NOMO-1 (cell line): ENCODE results near the gene UNC93B1.

Experiments used
- DNase-seq, 2 experiments: peaks; one replicate each; lab custom pipeline; 2025; ENCODE audit not compliant: unreplicated experiment in 2 of 2; lab: John Stamatoyannopoulos, UW

UNC93B1 gene

DNA sequence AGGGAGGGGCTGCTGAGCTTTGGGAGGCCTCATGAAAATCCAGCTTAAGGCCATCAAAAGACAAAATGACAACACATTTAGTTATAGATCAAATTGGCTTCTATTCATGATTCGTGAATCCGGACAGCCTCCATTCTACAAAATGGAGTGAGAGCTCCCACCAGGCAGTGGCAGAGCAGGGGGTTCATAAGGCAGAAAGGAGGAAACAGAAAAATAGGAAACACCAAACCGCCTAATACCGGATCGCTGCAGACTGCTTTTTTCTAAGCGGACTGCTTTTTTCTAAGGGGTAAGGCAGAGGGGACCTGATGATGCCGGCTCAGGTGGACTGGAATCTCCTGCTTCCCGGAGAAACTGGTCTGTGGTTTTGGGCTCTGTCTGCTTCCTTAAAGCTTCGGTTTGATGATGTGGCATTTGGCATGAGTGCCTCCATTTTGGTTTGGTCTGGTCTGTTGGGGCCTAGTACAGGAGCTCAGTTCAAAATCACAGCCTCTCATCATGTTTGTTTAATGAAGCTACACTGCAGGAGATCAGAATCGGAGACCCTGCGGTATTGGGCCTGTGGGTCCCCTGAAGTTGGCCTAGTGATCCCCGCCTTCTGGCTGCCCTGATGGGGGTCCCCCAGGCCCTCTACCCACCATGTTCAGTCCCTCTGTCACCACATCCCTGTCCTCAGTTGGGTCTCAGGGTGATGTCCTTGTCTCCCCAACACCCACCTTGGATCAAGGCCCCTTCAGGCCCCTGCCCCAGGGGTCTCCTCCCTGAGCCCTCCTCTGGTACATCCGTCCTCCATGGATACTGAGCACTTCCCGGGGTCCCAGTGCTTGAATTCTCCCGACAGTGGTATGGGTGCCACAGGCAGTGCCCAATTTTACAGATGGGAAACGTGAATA is 7.4 kb upstream of the UNC93B1 start:
- peak; percentile 54 to 58 for DNase-seq

DNA sequence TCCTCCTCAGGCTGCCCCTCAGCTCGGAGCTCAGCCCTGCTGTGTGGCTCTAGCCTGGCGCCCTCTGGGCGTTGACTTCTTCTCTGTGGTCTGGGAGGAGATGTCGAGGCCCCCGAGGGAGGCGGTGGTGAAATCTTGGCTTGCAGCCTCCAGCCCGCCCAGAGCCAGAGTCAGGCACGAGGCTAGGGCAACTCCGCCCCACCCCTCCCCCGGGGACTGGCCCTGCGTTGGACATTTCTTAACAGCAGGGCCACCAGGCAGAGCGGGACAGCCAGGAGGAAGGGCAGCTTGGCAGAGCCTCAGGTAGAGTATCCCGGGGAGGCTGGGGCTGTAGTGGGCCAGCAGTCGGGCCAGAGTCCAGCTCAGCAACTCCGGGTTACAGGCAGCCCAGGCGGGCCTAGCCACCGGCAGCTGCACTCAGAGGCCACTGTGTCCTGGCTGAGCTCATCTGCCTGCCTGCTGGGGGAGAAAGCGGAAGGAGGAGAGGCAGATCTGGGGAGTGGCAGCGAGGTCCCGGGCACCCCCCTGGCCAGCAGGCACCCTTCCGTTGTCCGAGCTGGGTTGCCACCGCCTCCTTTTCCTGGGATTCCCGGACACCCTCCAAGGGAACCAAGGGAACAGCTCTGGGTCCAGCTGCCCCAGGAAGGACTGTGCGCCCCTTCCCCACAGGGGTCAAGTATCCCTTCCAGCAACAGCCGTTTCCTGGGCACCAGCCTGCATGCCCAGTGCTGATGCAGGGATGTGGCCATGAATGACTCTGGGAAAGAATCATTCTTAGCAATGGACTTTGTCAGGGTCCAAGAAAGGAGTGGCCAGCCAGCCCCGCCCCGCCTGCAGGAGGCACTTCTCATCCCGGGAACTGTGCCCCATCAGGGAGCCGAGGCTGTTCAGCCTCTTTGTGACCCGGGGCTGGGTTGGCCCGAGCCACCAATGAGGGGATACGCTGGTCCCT is 6.5 kb upstream of the UNC93B1 start, which contains the start of gene ALDH3B1:
TSS of gene ALDH3B1 (plus strand) at position 238 of the 952 bp plus-strand sequence. CDS start 4,971 bp downstream, outside the sequence.
- peak; percentile 90 to 97 for DNase-seq

DNA sequence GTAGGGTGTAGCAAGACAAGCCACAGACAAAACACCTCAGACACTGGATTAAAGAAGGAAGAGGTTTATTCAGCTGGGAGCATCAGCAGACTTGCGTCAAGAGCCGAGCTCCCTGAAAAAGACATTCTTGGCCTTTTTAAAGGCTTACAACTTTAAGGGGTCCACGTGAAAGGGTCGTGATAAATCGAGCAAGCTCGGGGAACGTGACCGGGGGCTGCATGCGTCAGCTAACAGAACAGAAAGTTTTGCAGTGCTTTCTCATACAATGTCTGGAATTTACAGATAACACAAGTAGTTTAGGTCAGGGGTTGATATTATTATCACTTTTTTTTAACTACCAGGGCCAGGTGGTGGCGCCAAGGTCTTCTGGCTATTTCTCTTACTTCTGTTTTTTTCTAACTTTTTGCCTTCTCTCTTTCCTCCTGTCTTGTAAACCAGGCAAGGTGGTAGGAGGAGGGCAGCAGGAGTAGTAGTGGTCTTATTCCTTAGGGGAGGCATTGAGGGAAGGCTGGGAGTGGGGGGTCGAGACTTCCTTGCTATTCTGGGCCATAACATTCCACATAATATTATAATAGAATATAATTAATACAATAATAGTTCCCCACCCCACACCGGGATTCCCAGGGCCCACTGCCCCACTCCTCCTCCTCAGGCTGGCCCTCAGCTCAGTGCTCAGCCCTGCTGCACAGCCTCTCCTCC is 5.6 kb upstream of the UNC93B1 start:
- peak; percentile 58 to 70 for DNase-seq

DNA sequence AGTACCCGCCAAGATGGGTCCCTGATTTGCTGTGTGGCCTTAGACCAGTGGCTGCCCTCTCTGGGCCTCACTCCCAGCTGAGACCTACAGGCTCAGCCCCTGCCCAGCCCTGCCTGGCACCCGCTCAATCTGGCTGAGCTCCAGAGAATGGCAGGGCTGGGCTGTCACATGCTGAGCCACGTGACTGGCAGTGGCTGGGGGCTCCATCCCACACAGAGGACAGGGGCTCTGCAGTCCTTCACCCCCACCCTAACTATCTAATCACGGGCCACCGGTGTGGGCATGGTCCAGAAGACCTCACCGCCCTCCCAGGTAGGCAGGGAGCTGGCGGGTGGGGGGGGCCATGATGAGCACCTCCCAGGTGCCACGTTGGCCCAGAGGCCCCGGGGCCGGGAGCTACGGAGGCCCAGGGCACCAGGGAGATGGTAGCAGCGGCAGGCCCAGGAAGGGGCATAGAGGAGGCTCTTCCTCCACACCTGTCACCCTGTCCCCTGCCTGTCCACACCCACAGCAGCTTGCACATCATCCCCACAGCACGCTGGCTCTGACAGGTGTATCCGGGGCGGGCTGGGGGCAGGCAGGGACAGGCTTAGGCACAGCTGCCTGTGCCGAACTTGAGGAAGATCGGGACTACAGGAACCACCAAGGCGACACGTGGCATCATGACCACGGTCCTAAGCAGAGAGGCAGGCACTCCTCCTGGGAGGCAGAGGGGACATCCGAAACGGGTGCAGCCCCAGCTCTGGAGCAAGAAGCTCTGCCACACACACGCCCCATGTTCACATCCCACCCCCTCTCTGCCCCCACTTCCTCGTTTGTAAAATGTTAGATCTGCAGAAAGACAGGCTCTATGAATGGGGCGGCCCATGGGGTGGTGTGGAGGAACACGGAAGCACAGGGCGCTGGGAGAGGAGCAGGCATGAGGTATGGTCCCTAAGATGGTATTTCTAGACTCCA is 4.8 kb upstream of the UNC93B1 start:
- peak; percentile 12 to 32 for DNase-seq

DNA sequence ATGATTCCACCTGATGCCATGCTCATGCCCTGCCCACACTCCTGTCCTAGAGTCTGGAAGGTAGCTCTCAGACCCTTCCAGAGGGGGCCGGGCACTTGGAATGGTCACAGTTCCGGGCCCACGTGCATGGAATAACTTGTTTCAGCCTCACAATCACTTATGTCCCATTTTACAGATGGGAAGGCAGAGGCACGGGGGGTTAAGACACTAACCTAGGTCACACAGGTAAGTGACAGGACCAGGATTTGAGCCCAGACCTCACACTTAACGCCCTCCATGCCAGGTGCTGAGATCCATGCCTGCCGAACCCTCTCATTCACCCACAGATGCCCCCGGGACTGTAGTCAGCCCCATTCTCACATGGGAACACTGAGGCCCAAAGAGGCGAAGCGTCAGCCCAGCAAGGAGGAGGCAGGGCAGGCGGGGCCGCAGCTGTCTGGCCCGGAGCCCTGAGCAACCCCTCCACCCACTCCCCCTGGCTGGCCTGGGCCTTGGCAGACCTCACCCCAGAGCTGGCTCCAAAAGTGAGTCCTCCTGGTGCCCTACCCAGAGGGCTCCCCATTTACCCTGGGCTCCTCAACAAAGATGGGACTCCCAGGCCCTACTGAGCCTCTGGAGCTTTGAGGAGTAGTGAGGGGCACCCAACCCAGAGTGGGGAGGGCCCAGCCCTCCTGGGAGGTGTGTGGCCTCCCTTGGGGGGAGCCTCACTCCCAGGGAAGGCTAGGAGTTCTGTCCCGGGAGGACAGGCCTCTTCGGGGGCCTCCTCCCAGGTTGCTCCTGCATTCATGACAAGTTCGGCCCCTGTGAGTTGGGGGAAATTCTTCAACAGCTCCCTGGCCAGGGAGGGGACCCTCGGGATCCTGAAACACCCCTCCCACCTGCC is 3.8 kb upstream of the UNC93B1 start:
- DNase-seq = no peak

DNA sequence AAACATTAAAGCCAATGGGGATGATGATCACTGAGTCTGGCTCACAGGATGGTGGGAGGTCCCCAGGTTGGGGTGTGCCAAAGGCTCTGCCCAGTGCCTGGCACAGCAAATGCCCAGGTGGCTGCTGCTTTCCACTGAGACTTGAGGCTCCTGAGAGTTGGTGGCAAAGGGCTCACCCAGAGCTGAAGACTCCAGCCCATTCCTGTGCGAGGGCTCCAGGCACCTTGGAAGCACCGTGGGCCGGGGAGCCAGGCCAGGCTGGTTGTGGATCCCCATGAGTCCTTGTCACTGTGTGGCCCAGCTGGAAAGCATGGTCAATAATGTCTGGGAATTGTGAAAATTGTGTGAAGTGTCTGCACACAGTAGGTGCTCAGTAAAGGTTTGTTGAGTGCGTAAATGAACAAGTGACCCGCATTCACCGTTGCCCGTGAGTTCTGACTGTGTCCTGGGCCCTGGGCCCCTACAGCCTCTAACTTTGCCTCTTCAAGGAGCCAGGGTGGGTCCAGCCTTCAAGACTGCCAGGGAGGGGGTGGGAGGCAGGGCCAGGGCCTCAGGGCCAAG is 2.8 kb upstream of the UNC93B1 start:
- no peak for DNase-seq

DNA sequence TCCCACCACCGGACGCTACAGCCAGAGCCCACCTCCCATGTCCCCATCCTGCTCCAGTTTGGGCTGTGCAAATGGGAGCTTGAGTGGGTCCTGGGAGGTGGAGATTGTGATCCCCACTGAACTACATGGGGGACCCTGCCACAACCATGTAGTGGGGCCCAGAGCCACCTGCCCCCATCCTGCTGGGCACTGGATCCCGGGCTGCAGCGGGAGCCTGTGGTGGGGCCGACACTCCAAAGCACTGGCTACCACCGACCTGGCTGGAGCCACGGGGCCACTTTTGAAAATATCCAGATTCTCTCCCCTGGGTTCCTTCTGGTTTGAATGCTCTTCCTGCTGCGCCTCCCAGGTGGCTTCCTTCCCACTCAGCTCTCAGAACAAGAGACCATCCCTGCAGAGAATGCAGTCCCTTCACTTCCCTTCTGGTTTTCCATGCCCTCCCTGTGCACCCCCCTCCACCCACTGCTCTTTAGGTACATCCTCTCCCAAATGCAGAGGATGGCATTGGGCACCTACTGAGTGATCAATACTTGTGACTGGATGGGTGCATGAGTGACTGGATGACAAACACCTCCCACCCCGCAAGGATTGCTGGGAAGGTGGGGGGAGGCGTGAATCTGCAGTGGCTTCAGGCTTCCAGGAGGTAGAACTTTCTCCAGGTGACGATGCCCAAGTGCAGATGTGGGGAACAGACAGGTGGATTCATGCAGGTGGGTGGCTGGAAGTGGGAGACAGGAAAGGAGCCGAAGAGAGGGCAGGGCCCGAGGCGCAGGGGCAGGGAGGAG is 846 bp upstream of the UNC93B1 start:
- DNase-seq = no peak

DNA sequence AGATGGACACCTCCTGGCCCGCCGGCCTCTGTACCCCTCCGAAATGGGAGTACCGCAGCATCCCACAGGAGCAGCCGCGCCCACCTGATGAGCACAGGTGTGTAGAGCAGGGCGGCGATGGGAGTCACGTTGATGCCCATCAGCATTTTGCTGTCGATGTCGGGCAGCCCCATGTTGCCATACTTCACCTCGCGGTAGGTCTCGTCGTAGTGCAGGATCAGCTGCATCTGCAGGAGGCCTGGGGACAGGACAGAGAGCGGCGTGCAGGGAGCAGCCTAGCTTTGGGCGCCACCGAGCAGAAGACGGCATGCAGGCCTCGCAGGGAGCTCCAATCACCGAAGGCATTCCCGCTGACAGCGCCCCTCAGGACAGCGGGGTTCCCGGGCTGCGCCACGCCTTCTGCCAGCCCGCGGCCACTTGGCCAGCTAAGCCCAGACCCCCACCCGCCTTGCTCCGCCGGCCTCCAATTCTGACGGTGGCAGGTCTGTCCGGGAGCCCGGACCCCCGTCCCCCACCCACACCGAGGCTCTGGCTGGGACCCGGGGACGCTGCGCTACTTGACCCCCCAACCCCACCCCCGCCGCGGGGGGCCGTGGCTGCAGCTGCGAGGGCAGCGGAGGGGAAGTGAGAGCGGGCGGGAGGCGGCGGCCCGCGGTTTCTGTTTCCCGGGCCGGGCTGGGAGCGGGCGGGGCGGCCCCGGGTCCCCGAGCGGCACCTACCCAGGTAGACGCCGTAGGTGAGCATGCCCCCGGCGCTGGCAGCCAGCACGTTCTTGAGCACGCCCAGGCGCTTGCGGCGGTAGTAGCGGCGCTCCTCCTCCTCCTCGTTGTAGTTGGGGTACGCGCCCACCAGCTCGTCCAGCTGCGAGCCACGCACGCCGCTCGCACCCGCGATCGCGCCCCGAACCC is 705 bp downstream of the UNC93B1 start:
- peak; percentile 16 to 33 for DNase-seq

DNA sequence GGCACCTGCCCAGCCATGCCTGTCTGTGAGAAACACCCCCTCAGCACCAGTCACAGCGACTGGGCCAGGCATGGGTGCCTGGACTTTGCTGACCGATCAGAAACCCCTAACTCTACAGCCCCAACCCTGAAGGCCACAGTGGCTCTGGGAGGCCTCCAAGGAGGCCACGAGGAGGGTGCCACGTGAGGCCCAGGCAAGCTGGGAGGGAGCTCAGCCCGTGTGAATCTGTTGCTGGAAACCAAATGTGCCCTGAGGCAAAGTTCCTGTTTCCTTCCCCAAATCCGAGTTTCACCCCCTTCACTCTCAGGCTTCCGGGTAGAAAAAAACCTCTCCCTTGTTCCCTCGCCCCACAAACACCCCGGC is 1.3 kb downstream of the UNC93B1 start:
- DNase-seq = peak; percentile 64 to 69

DNA sequence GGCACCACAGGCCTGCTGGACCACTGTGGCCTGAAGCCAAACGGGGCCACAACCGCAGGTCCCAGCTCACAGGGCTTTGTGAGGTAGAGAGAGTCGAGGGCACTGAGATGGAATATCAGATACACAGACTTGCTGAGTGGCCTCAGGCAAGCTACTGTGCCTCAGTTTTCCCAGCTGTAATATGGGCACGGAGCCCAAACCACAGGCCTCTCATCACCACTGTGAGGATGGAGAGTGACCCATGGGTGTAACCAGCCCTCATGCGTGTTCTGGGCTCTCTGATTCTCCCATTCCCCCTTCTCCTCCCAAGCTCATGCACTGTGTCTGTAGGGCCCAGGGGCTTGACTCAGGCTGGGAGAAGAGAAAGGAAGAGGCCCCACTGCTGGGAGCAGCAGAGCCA is 4.2 kb downstream of the UNC93B1 start:
- no peak for DNase-seq

DNA sequence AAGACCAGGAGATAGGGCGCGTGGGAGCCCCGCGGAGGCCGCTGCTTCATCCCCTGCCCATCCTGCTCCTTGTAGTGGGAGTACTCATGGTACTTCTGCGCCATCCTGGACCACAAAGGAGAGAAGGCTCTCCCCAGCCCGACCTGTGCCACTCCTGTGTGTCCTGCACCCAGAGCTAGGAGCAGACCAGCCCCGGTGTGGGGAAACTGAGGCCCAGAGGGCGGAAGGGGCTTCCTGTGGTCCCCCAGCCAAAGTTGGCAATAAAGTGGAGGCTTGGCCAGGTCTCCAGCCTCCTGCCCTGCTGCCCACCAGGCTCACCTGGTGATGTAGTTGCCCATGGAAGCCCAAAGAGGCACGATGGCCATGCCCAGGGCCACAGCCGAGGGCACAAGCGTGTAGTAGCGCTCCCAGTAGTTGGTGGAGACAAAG is 4.7 kb downstream of the UNC93B1 start:
- no peak for DNase-seq

DNA sequence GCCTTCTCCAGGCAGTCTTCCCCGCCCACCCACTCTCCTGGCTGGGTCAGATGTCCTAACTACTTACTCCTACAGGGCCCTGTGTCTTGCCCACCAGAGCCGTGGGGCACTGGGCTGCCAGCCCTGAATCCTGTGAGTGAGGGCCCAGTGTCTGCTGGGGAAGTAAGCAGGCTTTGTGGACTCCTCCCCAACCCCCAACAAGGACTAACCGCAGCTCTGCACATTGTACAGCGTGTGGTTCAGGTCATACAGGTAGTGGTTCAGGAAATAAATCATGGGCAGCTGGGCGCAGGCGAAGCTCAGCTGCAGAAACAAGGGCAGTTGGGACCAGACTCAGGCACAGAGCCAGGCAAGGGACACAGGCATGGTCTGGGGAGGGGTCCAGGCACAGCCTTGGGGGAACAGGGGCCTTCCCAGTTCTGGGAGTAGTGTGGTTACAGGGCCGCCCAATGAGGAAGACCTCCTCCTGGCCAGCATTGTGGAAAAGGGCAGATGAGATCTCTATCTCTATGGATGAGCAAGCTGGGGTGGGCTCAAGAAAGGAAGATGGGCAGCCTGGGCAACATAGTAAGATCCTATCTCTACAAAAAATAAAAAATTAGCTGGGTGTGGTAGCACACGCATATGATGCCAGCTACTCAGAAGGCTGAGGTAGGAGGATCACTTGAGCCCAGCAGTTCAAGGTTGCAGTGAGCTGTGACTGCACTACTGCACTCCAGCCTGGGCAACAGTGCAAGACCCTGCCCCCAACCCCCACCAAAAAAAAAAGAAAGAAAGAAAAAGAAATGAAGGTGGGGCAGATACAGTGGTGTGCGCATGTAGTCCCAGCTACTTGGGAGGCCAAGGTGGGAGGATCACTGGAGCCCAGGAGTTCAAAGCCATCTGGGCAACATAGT is 5.5 kb downstream of the UNC93B1 start:
- peak in 1 of 2 experiments; percentile 12 for DNase-seq

DNA sequence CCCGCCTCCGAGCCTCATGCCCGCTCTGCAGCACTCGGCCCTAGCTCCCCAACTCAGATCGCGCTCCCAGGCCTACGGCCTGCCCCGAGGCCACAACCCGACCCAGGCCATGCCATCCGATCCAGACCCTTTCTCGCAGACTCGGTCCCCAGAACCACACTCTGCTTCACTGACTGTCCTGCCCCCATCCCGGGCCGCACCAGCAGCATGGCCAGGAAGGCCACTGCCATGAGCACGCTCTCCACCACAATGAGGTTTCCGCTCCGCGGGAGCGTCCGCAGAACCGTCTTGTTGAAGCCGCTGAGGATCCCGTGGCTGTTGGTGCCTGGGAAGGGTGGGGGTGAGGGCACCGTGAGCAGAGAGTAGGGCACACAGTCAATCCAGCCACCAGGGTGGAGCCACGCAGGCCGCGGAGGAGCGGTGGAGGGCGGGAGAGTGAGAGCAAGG is 6.4 kb downstream of the UNC93B1 start:
- no peak for DNase-seq

DNA sequence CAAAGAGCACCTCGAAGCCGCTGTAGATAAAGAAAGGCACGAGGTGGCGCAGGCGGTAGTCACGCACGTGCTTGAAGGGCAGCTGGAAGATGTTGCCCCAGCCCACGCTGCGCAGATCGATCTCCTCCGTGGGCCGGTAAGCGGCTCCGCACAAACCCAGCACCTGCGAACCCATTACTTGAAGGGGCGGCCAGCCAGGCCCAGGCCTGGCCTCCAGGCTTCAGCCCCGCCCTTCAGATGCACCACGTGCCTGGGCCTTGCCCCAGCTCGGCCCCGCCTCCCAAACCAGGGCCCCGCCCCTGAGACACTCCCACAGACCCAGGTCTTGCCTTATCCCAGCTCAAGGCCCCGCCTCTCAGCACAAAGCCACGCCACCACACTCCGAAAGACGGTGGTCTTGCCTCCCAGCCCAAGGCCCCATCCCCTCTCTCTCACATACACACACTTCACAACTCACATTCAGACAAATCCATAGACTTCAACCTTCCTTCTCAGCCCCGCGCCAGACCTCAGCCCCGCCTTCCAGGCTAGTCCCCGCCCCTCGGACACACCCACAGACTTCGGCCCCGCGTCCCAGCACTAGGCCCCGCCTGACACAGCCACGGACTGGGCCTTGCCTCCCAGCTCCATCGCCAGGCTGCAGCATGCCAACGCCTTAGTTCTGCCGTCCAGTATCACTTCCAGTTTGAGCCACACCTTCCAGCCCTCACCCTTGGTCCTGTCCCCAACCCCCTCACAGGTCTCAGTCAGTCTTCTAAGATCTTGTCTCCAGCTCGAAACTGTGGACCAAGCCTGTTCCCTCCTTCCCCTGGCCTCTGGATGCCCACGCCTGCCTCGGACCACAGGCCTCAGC is 7.0 kb downstream of the UNC93B1 start:
- DNase-seq = peak; percentile 82 to 94

DNA sequence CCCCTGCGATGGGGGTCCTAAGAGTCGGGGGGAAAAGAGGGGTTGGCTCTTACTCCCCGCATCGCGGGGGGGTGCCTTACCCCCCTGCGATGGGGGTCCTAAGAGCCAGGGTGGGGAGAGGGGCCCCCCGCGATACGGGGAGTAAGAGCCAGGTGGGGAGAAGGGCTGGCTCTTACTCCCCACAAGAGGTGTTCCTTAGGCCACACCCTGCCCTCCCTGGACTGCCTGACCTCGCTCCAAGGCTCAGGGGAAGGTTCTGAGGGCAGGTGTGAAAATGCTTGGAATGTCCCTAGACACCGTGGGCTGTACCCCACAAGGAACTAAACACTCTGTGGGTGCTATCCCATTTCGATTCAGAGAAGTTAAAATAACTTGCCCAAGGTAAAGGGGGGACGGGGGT is 7.8 kb downstream of the UNC93B1 start:
- DNase-seq = no peak
